Mesothelial cell of epicardium (in vitro differentiated cells): Measurements from ENCODE around the gene MAGI3. TPM values are rescaled to one million over a fixed set of nuclear protein-coding genes. Genes with fewer than 3 reads are reported as not detected.
A peak's percentile ranks its signal among the peaks of the same experiment; 100 is the strongest.

Source experiments
- DNase-seq, 2 experiments: peaks; one replicate each; pipeline ENCODE4 v3.0.0; 2021; ENCODE audit warnings: low spot score in 2 of 2; ENCODE audit not compliant: unreplicated experiment in 2 of 2
- H3K27ac Mint-ChIP-seq: 2 replicates; pipeline ENCODE4 v1.8.0; 2021; ENCODE audit warnings: mixed read lengths
- H3K27me3 Mint-ChIP-seq: 2 replicates; pipeline ENCODE4 v1.8.0; 2021; ENCODE audit warnings: low read depth, mixed read lengths
- H3K36me3 Mint-ChIP-seq: 2 replicates; pipeline ENCODE4 v1.8.0; 2021; ENCODE audit warnings: mixed read lengths
- H3K4me1 Mint-ChIP-seq: 2 replicates; pipeline ENCODE4 v1.8.0; 2021; ENCODE audit warnings: mixed read lengths
- H3K4me3 Mint-ChIP-seq: 2 replicates; pipeline ENCODE4 v1.8.0; 2021; ENCODE audit warnings: mild to moderate bottlenecking, moderate library complexity, mixed read lengths
- H3K9me3 Mint-ChIP-seq: 2 replicates; pipeline ENCODE4 v1.8.0; 2021; ENCODE audit warnings: mixed read lengths
- CTCF ChIP-seq: fragments of 200-600 bp; sonication (generic); IDR thresholded peaks from one replicate; pipeline ENCODE4 v1.5.0; 2021; ENCODE audit warnings: antibody characterized with exemption; ENCODE audit not compliant: unreplicated experiment
- total RNA-seq: library from RNA; stranded (reverse); gene quantifications from 3 replicates; pipeline ENCODE4 v1.2.1, GENCODE V29; 2021

Gene MAGI3
- total RNA-seq, 1 donor from 2014 or later = 28.7 TPM

DNA sequence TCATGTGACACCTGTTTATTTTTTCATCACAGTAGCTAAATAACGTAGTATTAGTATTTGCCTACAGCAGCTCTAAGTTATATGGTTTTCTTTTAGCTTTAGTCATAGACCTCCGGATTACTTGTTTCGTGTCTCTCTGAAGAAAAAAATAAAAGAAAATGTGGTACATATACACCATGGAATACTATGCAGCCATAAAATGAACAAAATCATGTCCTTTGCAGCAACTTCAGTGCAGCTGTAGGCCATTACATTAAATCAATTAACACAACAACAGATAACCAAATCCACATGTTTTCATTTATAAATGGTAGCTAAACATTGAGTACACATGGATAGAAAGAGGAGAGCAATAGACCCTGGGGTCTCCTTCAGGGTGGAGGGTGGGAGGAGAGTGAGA is 142.7 kb downstream of the MAGI3 start:
- Mint-ChIP-seq H3K36me3 (peaks cover 5% of the 10 kb centered on the region), H3K4me1 (peaks cover 33% of the 10 kb centered on the region), H3K4me3 (no peak overlapping the region), H3K27me3 (no peaks in the 10 kb centered on the region), H3K27ac (no peak overlapping the region), H3K9me3 (peaks cover 9% of the 10 kb centered on the region)
- DNase-seq = no peak
- TF ChIP-seq CTCF = no peak

- DNase-seq = no peak
- H3K27ac Mint-ChIP-seq = peak overlapping the region; percentile 75
- TF ChIP-seq CTCF = no peak
- H3K4me3 Mint-ChIP-seq = no peak overlapping the region
- H3K4me1 Mint-ChIP-seq = peaks cover 33% of the 10 kb centered on the region
- H3K27me3 Mint-ChIP-seq = no peaks in the 10 kb centered on the region
- no peaks in the 10 kb centered on the region for H3K36me3 Mint-ChIP-seq
- H3K9me3 Mint-ChIP-seq = no peaks in the 10 kb centered on the region
These were observed 144.0 kb downstream of the MAGI3 start for GRCh38 chr1:113534130-113534817.

DNA sequence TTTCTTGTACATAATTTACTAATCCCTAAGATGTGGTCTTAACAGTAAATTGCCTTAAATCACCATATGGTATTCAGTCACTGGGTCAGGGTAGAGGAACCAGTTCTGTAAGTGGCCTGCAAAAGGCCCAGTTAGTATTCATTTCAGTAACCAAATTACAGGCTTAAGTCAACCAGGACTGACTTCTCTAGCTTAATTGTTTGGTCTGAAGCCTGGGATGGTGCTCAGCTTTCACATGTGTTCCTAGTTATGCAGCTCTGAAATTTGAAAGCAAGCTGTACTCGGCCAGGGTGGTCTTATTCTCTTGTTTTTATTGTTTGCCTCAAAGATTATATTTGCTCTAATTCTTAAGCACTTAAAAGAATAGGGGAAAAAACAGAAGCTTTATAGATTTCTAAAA is 144.6 kb downstream of the MAGI3 start:
- H3K4me3 Mint-ChIP-seq = no peak overlapping the region
- H3K36me3 Mint-ChIP-seq = no peaks in the 10 kb centered on the region
- H3K9me3 Mint-ChIP-seq = no peaks in the 10 kb centered on the region
- no peaks in the 10 kb centered on the region for H3K27me3 Mint-ChIP-seq
- H3K4me1 Mint-ChIP-seq = peaks cover 33% of the 10 kb centered on the region
- H3K27ac Mint-ChIP-seq = peak overlapping the region; percentile 75
- TF ChIP-seq CTCF = no peak
- no peak for DNase-seq

DNA sequence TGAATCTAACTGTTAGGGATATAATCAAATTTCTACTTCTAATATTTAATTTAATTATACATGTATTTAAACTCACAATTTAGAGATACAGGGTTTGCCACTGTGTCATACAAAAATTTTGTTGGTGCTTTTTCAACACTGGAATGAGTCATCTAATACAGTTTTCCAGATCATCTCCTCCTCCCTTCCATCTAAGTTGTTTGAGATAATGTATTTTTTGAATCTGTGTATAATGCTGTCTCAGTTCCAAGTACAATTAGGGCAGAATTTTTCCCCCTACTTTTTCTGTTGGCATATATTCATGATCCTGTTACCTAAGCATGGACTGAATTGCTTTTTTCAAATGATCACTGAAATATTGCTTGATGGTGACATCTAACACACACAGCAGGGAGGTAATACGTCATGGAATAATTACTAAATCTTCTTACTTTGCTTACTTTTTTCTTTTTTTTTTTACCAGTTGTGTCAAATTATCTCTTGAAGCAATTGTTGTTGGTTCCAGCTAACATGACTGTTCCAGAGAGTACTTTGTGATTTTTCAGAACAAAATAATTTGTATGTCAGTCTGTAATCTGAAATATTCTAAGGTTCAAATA is 146.0 kb downstream of the MAGI3 start:
- peak overlapping the region; percentile 15 for H3K27ac Mint-ChIP-seq
- H3K9me3 Mint-ChIP-seq = no peaks in the 10 kb centered on the region
- H3K4me3 Mint-ChIP-seq = no peak overlapping the region
- peaks cover 29% of the 10 kb centered on the region for H3K4me1 Mint-ChIP-seq
- no peak for TF ChIP-seq CTCF
- H3K27me3 Mint-ChIP-seq = no peaks in the 10 kb centered on the region
- no peaks in the 10 kb centered on the region for H3K36me3 Mint-ChIP-seq
- DNase-seq = no peak

GRCh38 chr1:113538225-113538624 is 147.9 kb downstream of the MAGI3 start:
- H3K4me1 Mint-ChIP-seq = peaks cover 35% of the 10 kb centered on the region
- no peak overlapping the region for H3K4me3 Mint-ChIP-seq
- no peak overlapping the region for H3K27ac Mint-ChIP-seq
- TF ChIP-seq CTCF = no peak
- H3K27me3 Mint-ChIP-seq = no peaks in the 10 kb centered on the region
- no peak for DNase-seq
- no peaks in the 10 kb centered on the region for H3K9me3 Mint-ChIP-seq
- H3K36me3 Mint-ChIP-seq = no peaks in the 10 kb centered on the region
